GM21786 (cell line): ENCODE measurements around the gene TBCB.
"Not testable (repeated sequence)": the region's sequence is repeated elsewhere in the genome, so short reads cannot be mapped to it uniquely, and the experiment has no call there.

Source experiments
- ATAC-seq: cut with Tn5 transposase; IDR thresholded peaks from one replicate; pipeline ENCODE4 v1.9.1; 2021; ENCODE audit not compliant: unreplicated experiment

Gene TBCB

DNA sequence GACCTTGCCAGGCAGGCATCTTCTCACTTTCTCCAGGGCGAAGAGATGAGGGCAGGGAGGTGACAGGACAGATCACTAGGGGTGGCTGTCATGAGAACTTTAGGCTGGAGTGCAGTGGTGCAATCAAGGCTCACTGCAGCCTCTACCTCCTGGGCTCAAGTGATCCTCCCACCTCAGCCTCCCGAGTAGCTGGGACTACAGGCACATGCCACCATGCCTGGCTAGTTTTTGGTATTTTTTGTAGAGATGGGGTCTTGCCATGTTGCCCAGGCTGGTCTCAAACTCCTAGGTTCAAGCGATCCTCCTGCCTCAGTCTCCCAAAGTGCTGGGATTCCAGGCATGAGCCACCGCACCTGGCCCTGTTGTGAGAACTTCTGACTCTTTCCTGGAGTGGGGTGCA lies 19.6 kb downstream of the TBCB start:
- not testable (repeated sequence) for ATAC-seq

DNA sequence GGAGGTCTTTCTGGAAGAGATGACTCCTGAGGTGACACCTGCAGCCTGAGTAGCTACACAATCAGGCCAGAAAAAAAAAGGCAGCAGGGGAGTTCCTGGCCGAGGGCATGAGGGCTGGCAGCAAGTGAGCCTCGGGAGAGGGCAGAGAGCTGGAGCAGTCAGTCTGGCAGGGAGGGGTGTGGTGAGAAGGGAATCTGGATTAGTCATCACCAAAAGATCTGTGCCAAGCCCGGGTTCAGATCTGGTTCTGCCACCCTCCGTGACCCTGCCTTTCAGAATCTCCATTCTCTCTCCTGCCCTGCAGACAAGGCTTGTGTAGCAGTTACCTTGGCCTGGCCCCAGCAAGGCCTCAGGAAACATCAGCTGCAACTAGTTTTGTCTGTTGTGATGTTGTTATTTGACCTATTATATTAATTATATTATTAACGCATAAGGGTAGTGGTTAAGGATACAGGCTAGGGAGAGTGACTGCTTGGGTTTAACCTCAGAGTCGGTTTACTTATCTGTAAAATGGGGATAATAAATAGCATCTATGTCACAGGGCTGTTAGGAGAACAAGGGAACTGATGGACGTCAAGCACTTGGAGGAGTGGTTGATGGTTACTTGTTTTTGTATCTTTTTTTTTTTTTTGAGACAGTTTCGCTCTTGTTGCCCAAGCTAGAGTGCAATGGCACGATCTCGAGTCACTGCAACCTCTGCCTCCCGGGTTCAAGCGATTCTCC lies 21.9 kb downstream of the TBCB start:
- no peak for ATAC-seq

DNA sequence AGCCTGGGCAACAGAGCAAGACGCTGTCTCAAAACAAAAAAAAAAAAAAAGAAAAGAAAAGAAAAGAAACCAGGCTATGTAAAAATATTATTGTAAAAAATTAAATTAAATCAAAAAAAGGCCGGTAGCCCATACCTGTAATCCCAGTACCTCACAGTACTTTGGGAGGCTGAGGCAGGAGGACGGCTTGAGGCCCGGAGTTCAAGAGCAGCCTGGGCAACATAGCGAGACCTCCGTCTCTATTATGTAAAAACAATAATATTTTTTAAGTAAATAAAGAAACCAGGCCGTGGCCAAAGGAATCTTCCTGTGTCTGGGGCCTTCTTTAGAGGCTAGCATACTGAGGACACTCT lies 23.8 kb downstream of the TBCB start:
- no peak for ATAC-seq

DNA sequence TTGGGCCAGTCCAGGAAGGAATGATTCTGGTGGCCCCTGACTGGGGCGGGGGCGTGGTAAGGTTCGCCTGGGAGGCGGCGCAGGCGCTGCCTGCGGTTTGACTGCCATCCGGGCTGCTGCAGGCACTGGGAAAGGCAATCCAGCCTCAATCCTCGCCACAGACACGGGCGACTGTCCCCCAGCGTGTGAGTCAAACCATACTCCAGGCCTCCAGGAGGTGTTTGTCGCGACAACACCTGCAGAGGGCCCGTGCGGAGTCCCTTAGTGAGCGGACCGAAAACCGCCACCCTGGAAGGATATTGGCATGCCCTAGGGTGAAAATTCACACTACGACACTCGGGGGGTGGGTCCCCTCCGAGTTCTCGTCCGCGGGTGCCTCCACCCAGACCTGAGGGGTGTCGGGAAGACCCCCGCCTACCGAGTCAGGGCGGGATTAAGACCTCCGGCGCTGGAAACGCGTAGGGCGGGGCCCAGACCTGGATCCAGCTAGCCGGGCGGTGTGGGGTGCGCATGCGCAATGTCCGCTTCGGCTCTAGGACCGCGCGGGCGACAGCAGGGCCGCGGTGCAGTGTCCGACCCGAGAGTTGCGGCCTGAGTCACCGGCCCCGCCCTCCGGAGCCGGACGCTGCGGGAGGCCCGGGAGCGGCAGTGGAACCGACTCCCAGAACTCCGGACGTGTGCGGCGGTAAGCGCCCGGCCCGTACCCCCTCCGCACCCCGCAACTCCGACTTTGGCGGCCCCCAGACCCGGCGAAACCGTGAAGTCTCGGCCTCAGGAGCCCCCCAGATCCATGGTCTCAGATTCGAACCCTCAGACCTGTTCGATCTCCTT lies 24.4 kb downstream of the TBCB start, which contains the start of gene CAPNS1:
CAPNS1 (plus strand) TSS at position 594 of the 831 bp plus-strand sequence. CDS start 946 bp downstream, outside the sequence.
- peak; percentile 80 for ATAC-seq

DNA sequence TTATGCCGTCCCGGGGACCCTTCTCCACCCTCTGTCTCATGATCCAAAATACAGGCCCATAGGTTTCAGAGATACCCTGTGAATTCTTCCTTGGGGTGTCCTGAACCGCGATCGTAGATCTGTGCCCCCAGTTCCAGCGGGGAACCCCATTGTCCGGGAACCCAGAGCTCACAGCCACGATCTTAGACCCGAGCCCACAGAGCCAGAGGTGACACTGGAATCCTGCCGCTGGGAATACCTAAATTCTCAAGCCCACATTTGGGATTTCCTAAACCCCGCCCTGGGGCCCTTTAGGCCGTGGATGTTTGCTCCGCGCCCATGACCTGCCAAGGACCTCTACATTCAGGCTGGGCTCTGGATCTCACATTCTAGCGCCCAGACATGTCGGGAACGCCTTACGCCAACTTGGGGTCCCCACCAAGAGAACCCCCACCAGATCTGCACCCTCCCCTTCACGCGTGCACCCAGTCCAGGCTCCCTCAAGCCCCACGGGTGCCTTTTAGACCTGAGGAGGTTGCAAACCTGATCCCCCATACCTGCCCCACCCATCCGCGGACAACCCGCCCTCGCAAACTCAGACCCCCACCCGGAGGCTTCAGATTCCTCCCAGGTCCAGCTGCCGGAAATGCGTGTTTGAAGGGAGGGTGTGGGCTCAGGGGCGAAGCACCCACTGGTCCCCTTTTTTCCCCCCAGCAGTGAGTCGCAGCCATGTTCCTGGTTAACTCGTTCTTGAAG lies 25.2 kb downstream of the TBCB start:
- no peak for ATAC-seq

DNA sequence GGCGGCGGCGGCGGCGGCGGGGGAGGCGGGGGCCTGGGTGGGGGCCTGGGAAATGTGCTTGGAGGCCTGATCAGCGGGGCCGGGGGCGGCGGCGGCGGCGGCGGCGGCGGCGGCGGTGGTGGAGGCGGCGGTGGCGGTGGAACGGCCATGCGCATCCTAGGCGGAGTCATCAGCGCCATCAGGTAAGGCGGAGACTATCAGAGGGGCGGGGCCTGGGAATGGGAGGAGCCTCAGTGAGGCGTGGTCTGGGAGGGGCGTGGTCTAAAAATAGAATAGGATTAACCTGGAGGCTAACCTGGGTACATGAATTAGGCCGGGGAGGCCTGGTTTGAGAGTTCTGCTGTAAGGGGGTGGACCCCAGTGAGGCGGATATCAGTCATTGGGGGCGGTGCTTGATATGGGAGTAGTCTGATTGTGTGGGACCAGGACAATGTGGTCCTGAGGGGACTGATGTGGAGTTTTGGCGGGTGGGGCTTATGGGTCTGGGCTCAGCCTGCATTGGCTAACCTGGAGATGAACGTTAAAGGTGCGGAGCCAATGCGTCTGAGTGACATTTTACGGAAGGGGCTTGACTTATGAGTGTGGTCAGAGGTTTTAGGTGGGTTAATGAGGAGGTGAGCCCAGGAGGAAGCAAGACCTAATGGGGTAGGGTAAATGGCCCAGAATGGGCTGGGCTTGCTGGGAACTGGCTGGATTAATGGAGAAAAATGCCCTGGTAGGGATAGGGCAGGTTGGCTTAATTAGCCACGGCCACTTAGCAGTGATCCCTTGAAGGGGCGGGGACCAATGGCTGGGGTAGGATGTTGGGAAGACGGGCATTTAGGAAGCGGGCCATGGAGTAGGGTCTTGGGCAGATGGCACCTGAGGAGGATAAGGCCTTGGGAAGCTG lies 26.0 kb downstream of the TBCB start:
- no peak for ATAC-seq

DNA sequence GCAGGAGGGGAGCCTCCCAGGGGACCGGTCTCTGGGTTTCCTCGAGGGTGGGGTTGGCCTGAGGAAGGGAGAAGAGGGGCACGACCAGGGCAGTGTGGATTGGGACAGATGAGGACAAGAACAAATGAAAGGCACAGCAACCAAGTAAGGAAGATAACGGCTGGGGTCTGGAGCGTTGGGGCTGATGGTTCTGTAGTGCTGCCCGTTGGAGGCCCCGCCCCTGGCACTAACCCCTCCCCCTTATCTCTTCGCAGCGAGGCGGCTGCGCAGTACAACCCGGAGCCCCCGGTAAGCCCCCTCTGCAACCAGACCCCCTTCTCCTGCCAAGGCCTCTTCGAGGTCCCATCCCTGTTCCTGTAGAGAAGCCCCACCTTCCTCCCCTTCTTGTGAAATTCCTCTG lies 26.8 kb downstream of the TBCB start:
- no peak for ATAC-seq

DNA sequence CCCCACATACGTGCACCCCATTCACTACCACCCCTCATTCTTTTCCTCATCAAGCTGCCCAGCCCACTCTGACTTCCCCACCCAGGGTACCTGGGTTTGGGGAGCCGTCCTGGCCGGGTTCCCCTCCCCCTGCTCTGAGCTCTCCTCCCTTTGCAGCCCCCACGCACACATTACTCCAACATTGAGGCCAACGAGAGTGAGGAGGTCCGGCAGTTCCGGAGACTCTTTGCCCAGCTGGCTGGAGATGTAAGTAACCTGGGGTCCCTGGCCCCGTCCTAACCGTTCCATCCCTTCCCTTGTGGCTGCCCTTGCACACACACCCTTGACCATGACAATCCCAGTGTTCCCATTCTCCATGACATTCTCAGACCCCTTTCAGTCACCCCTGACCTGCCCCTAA lies 27.2 kb downstream of the TBCB start:
- no peak for ATAC-seq

DNA sequence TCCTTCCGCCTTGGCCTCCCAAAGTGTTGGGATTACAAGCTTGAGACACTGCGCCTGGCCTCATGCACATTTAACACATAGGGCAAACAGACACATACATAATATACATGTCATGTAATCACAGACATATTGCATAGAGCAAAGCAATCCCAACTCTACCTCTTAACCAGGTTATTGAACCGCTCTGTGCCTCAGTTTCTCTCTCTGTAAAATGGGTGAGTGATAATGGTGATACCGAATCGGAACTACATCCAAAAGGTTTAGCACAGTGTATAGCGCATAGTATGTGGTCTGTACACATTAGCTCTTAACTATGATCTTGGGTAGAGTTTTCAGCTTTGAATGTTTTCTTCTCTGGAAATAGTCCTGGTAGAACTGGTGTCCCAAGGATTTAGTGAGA lies 29.4 kb downstream of the TBCB start:
- no peak for ATAC-seq

DNA sequence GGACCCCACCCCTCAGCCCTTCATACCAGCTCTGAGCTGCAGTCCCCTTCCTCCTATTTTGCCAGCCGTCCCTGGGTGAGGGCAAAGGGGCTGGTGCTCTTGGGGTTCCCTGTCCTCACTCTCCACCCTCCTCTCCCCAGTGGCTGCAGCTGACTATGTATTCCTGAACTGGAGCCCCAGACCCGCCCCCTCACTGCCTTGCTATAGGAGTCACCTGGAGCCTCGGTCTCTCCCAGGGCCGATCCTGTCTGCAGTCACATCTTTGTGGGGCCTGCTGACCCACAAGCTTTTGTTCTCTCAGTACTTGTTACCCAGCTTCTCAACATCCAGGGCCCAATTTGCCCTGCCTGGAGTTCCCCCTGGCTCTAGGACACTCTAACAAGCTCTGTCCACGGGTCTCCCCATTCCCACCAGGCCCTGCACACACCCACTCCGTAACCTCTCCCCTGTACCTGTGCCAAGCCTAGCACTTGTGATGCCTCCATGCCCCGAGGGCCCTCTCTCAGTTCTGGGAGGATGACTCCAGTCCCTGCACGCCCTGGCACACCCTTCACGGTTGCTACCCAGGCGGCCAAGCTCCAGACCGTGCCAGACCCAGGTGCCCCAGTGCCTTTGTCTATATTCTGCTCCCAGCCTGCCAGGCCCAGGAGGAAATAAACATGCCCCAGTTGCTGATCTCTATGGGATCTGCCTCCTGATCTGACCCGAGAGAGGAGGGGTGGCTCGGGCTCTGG lies 34.6 kb downstream of the TBCB start:
- ATAC-seq = no peak

DNA sequence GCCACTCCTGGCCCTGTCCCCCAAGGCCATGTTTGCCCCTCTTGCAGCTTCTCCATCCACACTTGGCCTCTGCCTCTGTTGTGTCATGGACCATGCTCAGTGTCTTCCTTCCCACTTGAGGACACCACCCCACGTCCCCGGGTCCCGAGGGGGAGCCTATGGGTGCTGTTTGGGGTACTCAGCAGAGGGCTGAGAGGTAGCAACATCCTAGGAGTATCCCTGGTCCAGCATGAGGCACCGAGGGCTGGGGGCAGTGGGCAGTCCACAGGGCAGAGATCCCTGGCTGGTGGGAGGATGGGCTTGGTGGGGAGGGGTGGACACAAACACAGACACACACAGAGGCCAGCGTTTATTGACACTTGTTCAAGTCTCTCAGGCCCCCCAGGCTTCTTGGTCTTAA lies 35.3 kb downstream of the TBCB start:
- no peak for ATAC-seq

DNA sequence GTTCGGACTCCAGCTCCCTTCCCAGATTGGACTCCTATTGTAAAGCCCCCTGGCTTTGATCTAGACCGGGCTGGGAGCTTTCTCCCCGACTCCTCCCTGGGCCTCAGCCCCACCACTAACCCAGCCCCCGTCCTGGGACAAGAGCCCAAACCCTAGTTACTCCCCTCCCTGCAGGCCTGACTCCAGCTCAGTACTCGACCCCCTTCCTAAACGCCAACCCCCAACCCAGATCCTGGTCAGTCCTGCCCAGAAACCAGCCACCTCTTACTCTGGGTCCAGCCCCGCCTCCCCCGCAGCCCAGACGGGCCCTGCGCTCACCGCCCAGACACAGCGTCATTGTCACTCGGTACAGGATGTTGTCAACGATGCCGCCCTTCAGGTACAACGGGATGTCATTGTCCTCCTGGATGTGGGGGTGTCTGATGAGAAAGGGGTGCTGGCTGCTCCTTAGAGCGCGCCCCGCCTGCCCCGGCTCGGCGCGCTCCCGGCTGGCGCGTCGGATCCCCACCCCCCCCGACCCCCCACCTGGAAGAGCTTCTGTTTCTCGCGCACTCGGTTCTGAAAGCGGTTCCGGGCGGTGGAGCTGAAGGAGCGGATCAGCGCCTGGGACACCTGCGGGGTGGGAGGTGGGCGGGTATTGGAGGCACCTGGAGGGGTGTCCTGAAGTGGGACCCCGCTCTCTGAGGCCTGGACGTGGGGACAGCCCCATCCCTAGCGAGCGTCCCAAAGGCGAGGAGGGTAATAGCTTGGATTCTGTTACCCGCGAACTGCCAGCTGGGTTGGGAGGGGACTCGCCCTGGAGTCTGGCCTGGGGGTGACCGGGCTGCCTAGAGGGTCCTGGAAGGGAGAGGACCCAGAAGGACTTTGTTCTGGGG lies 36.1 kb downstream of the TBCB start:
- ATAC-seq = no peak

DNA sequence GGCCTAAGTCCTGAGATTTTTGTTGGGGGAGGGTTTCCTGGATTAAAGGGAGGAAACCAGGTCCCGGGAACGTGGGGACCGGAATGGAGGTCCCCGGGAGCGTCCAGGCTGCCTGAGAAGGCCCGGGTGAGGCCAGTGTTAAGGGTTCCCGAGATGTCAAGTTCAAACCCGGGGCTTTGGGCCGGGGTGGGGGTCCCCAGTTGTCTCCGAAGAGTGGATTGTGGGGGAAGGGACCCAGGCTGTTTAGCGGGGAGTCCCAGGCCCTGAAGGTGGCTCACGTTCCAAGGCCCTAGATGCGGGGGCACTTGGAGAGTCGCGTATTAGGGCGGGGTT lies 36.7 kb downstream of the TBCB start:
- no peak for ATAC-seq

DNA sequence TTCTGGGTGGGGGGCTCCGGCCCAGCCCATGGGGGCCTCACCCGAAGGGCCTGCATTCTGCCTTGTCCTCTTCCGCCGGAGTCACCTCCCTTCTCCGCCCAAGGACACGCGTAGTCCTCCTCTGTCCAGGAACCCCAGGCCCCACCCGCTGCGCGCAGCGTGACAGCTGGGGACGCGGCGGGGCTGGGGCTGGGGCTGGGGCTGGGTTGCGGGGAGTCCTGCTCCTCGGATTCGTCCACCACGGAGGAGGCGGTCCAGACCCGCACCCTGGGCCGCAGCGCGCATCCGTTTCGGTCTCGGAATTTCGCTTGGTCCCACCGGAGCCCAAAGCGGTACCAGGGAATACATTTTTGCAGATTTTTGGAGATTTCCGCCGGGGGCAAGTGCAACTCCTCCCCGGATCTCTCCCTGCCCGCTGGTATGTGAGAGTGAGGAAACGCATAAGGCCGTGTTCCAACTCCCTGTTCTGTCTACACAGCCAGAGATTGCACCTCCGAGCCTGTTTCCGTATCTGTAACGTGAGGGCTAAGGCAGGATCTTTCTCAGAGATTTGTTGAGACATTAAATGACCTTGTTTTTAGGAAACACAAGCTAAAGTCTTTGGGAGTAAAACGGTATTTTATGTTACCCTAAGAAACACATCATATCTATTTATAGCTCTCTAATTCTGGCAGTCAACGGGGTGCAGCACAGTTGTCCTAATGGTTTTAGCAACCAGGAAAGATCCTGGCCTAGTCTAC lies 37.3 kb downstream of the TBCB start, which contains the start of gene COX7A1:
COX7A1 (minus strand) TSS at position 96 of the 740 bp plus-strand sequence; CDS start at position 56, 40 bp downstream.
- ATAC-seq = no peak

DNA sequence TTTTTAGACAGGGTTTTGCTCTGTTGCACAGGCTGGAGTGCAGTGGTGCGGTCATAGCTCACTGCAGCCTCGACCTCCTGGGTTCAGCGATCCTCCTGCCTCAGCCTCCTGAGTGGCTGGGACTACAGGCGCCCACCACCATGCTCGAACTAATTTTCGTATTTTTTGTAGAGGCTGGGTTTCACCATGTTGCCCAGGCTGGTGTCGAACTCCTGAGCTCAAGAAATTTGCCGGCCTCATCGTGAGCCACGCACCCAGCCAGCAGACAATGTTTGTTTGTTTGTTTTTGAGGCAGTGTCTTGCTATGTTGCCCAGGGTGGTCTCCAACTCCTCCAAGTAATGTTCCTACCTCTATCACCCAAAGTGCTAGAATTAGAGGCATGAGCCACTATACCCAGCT lies 37.9 kb downstream of the TBCB start:
- ATAC-seq = no peak

DNA sequence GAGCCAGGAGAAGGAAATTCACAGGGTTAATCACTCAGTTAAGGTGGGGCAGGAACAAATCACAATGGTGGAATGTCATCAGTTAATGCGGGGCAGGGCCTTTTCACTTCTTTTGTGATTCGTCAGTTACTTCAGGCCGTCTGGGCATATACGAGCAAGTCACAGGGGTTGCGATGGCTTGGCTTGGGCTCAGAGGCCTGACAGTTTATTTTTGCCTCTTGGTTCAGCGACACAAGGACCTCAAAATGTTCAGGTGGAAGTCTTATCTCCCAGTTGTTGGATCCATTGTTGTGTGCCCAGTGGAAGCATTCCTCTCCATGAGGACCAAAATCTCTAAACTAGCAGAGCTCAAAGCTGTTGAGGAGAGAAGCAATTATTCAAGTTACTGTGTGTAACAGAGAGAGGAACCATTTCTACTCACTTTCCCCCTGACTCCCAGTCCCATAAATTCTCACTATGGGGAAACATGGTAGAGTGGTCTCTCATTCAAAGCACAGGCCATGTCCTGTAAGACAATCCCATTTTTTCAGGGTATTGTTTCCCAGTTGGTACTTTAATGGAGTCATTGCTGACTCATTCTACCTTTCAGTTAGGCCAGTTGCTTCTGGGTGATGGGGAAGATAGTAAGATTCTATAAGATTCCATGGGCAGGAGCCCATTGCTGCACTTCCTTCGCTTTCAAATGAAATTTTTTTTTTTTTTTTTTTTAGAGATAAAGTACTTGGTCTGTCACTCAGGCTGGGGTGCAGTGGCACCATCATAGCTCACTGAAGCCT lies 45.7 kb downstream of the TBCB start:
- ATAC-seq = no peak

DNA sequence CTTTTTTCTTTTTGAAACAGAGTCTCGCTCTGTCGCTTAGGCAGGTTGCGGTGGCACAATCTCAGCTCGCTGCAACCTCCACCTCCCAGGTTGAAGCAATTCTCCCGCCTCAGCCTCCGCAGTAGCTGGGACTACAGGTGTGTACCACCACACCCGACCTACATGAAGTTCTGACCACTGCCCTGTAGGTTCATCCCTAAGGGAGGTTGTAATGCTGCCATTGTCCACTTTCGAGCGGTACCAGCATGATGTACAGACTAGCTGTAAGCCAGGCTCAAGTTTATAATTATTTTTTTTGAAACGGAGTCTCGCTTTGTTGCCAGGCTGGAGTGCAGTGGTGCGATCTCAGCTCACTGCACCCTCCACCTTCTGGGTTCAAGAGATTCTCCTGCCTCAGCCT lies 48.5 kb downstream of the TBCB start:
- no peak for ATAC-seq
